GM12874 (cell line): ENCODE data around the gene CERS1.

Experiments used
- CTCF ChIP-seq: IDR thresholded peaks from 2 replicates; pipeline ENCODE4 v1.5.1; 2011; ENCODE audit warnings: low read depth, mild to moderate bottlenecking, control low read depth, low read length, moderate library complexity; ENCODE audit not compliant: insufficient read depth

The CERS1 gene

DNA sequence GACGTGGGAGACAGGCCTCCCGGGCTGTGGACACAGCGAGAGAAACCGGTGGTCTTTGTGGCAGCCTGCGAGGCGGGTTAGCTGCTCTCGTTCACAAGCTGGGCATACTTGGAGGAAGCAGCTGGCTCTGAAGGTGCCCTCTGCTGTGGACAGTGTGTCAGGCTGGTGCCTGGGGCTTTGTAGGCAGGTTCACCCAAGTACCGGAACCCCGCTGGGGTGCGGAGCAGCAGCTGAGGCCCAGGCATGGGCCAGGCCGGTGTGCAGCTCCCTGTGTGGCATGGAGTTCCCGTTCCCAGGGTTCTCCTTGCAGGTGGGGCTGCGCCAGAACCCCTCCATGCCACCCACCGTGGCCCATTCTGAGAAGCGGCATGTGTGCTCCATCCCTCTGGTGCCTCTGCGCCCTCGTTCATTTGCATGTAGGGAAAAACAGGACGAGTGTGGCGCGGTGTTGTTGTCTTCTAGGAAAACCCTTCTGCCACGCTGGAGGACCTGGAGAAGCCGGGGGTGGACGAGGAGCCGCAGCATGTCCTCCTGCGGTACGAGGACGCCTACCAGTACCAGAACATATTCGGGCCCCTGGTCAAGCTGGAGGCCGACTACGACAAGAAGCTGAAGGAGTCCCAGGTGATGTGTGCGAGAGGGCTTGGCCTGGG, 44.2 kb downstream of the CERS1 start:
- TF ChIP-seq CTCF = no peak

DNA sequence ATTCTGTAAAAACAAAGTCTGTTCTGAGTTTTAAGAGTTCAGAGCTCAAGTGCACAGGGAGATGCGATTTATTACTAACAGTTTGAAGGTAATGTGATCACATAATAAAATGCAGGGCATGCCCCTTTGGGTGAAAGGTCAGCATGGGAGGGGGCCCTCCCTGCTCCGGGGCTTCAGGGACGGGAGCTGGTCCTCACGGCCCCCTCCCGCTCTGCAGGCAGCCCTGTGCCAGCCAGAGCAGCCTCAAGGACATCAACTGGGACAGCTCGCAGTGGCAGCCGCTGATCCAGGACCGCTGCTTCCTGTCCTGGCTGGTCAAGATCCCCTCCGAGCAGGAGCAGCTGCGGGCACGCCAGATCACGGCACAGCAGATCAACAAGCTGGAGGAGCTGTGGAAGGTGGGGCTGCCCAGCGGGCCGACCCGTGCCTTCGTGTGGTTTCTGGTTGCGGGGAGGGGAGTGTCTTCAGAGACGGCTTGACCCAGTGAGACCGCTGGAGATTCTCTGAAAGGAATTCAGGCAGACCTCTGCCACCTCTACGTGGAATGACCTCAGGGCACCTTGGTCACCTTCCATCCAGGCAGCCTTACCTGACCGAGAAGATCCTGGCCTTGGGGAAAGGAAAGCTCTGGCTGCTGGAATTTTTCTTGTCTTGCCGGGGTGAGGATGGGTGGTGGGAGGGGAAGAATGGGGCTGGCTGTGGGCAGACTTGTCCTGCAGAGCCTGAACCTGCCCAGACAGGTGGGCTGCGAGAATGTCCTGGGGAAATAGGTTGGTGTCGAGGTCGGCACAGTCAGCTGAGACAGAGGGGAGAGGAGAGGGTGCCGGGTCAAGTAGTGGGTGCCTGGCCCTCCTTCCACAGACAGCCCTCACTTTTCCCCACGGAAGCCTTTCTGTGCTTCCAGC, 45.2 kb downstream of the CERS1 start:
- no peak for TF ChIP-seq CTCF

GRCh38 chr19:18849838-18850400, 46.0 kb downstream of the CERS1 start:
- no peak for TF ChIP-seq CTCF

DNA sequence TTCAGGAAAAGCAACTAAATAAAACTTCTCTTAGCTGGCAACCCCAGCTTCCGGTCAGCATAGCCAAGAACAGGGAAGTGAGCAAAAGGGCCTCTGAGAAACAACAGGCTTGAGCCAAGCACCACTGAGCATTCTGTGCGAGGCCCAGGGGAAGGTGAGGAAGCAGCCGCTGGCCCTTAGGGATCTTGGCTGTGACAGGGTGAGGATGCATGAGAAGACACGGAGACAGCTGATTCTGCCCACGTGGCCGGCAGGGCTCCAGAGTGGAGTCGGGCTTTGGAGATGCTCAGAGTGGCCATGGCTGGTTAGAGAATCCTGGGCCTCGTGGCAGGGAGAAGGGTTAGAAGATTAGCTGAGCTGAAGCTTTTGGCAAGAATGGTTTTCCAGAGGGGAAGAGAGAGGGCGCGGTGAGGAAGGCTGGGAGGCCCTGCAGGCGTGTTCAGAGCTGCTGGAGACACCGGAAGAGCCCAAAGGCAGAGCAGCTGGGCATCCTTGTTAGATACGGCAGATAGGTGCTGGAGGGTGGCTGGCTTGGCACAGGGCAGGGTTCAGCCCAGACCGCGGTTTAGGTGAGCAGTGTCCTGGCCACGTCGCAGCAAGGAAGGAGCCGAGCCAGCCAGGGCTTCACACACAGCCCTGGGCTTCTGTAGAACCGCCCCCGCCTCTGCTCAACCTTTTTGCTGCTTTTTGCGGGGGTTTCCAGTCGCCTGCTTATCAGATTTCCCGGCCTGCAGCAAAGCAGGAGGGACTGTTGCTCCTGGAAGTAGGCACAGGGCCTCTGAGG, 46.9 kb downstream of the CERS1 start:
- no peak for TF ChIP-seq CTCF

DNA sequence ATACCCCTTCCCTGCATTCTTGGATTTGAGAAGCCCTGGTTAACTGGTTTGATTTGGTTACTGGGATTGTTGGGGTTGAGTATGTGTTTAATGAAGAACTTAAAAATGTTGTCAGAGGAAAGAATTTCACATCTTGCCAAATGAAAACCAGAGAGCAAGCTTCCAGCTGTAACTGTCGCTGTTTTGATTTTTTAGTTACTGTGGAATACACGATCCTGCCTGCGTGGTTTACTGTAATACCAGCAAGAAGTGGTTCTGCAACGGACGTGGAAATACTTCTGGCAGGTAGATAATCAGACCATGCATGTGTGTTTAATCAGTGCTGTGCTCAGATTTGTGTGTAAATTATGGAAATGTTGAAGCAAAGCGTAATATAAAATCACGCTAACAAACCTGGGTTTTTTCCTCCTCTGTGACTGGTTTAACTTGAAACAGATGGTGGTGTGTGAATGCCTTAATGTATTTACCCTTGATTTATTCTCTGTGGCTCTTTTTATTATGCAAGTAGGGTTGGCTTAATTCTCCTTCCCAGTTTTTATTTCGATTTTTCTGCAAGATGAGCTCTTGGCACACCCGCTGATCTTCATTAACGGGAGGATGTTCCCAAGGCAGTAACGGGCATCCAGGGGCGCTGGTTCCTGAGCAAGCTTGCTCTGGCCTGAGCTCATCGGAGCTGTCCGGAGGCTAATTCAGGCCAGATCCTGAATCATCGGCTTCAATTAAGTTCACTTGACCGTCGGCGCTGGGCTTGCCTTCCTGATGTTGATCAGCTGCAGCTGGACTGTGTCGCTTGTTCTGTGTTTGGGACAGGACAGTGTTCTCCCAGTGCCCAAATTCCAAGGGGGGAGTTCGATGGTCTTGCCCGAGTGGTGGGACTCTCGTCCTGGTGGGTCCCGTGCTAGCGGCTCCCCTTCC, 48.2 kb downstream of the CERS1 start:
- no peak for TF ChIP-seq CTCF

DNA sequence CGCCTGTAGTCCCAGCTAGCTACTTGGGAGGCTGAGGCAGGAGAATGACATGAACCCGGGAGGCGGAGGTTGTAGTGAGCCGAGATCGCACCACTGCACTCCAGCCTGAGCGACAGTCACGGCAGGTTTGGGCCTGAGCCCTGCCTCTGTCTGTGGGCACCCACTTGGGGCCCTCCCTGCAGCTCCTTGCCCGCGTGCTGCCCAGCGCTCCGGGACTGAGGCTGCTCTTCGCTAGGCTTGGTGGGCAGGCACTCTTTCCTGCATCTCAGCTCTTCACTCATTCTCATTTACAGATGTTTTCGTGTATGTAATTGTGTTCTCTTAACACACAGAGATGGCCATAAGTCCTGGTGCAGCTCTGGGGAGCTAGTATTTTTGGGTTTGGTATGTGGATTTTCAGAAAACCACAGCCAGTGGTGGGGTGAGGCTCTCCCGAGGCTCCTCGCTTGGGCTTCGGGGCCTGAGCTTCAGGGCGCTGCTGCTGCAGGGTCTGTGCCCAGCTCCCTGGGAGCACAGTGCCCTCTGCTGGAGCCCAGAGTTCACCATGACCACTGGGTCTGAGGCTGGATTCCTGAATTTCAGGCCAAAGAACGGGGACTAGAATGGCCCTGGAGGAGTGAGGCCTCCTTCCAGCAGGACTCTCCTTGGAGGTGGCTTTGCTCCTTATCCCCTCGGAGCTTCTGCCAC, 49.0 kb downstream of the CERS1 start:
- TF ChIP-seq CTCF = peak; percentile 91
